ENCODE data around the gene EIF5A2.
"Not testable (repeated sequence)": the region's sequence is repeated elsewhere in the genome, so short reads cannot be mapped to it uniquely, and the experiment has no call there.

The EIF5A2 gene

GRCh38 chr3:170908235-170909116 is at the start of gene EIF5A2:
Gene EIF5A2 (minus strand): TSS chr3:170908637. CDS start chr3:170907806, 831 bp downstream.
- peak; percentile 98 for DNase-seq (ENCODE audit: low spot score)

GRCh38 chr3:170956647-170957046 is 48.2 kb upstream of the EIF5A2 start:
- no peak for DNase-seq (ENCODE audit: low spot score)

GRCh38 chr3:170953736-170954135 is 45.3 kb upstream of the EIF5A2 start:
- DNase-seq (ENCODE audit: low spot score): no peak

GRCh38 chr3:170953229-170953628 is 44.8 kb upstream of the EIF5A2 start:
- no peak for DNase-seq (ENCODE audit: low spot score)

- no peak for DNase-seq (ENCODE audit: low spot score)
Observed at GRCh38 chr3:170949211-170949610, 40.8 kb upstream of the EIF5A2 start.

- DNase-seq (ENCODE audit: low spot score): no peak
Observed at GRCh38 chr3:170947018-170947769, 38.8 kb upstream of the EIF5A2 start.

- no peak for DNase-seq (ENCODE audit: low spot score)
Observed at GRCh38 chr3:170942011-170942410, 33.6 kb upstream of the EIF5A2 start.

- no peak for DNase-seq (ENCODE audit: low spot score)
Observed at GRCh38 chr3:170941551-170941950, 33.1 kb upstream of the EIF5A2 start.

GRCh38 chr3:170933039-170933438 is 24.6 kb upstream of the EIF5A2 start:
- DNase-seq (ENCODE audit: low spot score): not testable (repeated sequence)

- DNase-seq (ENCODE audit: low spot score): not testable (repeated sequence)
Observed at GRCh38 chr3:170923553-170923952, 15.1 kb upstream of the EIF5A2 start.

- DNase-seq (ENCODE audit: low spot score): no peak
Observed at GRCh38 chr3:170918715-170919114, 10.3 kb upstream of the EIF5A2 start.

GRCh38 chr3:170914690-170915089 is 6.3 kb upstream of the EIF5A2 start:
- no peak for DNase-seq (ENCODE audit: low spot score)

GRCh38 chr3:170914212-170914611 is 5.8 kb upstream of the EIF5A2 start:
- DNase-seq (ENCODE audit: low spot score): no peak

GRCh38 chr3:170911051-170911450 is 2.6 kb upstream of the EIF5A2 start:
- DNase-seq (ENCODE audit: low spot score): no peak

GRCh38 chr3:170910542-170910941 is 2.1 kb upstream of the EIF5A2 start:
- DNase-seq (ENCODE audit: low spot score): no peak

GRCh38 chr3:170909129-170909903 is 879 bp upstream of the EIF5A2 start:
- DNase-seq (ENCODE audit: low spot score): peak; percentile 15

GRCh38 chr3:170907637-170908234 is 701 bp downstream of the EIF5A2 start:
- DNase-seq (ENCODE audit: low spot score): peak; percentile 36

GRCh38 chr3:170905862-170906261 is 2.6 kb downstream of the EIF5A2 start:
- DNase-seq (ENCODE audit: low spot score): no peak

GRCh38 chr3:170903123-170903522 is 5.3 kb downstream of the EIF5A2 start:
- no peak for DNase-seq (ENCODE audit: low spot score)

GRCh38 chr3:170899455-170899854 is 9.0 kb downstream of the EIF5A2 start:
- no peak for DNase-seq (ENCODE audit: low spot score)

GRCh38 chr3:170897978-170898377 is 10.5 kb downstream of the EIF5A2 start:
- no peak for DNase-seq (ENCODE audit: low spot score)

GRCh38 chr3:170897199-170897598 is 11.2 kb downstream of the EIF5A2 start:
- not testable (repeated sequence) for DNase-seq (ENCODE audit: low spot score)
